Spleen (tissue), 11 donors: ENCODE measurements around the gene ZNF607. TPM values are rescaled to one million over a fixed set of nuclear protein-coding genes. Genes with fewer than 3 reads are reported as not detected.
"Not testable (repeated sequence)": the region's sequence is repeated elsewhere in the genome, so short reads cannot be mapped to it uniquely, and the experiment has no call there.

Source experiments
- DNase-seq: peaks from one replicate; pipeline ENCODE4 v3.0.0-alpha.2; 2020
- H3K27ac ChIP-seq, 8 donors: fragments of 200-600 bp; sonication (generic) in 7 of 8; 1 replicate in 4 of 8; 2 replicates in 4 of 8; pipeline versions ENCODE4 v1.5.0 to v1.8.0; 2016 to 2021; ENCODE audit warnings: inconsistent platforms in 4 of 8, mild to moderate bottlenecking in 4 of 8, moderate library complexity in 1 of 8
- H3K27me3 ChIP-seq, 7 donors: fragments of 200-600 bp; sonication (generic) in 6 of 7; replicated peaks in 1 of 7; 1 replicate in 4 of 7; 2 replicates in 3 of 7; pipeline versions ENCODE4 v1.5.0 to v1.8.0; 2016 to 2021; ENCODE audit warnings: inconsistent platforms in 3 of 7, mild to moderate bottlenecking in 1 of 7
- H3K36me3 ChIP-seq, 6 donors: fragments of 200-600 bp; sonication (generic) in 5 of 6; 1 replicate in 4 of 6; 2 replicates in 2 of 6; pipeline versions ENCODE4 v1.5.0 to v1.8.0; 2016 to 2021; ENCODE audit warnings: inconsistent platforms in 2 of 6
- H3K4me1 ChIP-seq, 6 donors: fragments of 200-600 bp; sonication (generic) in 5 of 6; 1 replicate in 3 of 6; 2 replicates in 3 of 6; pipeline versions ENCODE4 v1.5.0 to v1.8.0; 2016 to 2021; ENCODE audit warnings: inconsistent platforms in 3 of 6
- H3K4me3 ChIP-seq, 8 donors: fragments of 200-600 bp; sonication (generic) in 7 of 8; 1 replicate in 4 of 8; 2 replicates in 4 of 8; pipeline versions ENCODE4 v1.5.0 to v1.8.0; 2016 to 2021; ENCODE audit warnings: inconsistent platforms in 4 of 8, mild to moderate bottlenecking in 4 of 8, moderate library complexity in 2 of 8
- H3K9me3 ChIP-seq, 8 donors: fragments of 200-600 bp; sonication (generic) in 7 of 8; 1 replicate in 4 of 8; 2 replicates in 4 of 8; pipeline versions ENCODE4 v1.5.0 to v1.8.0; 2016 to 2021; ENCODE audit warnings: inconsistent platforms in 4 of 8
- CTCF ChIP-seq, 11 experiments: fragments of 200-600 bp in 7 of 11; fragments of 450-650 bp in 4 of 11; sonication (generic) in 4 of 11; IDR thresholded peaks in 8 of 11; conservative IDR thresholded peaks in 3 of 11; 1 replicate in 7 of 11; 2 replicates in 4 of 11; pipeline versions ENCODE4 v1.4.0 to v1.8.0; 2016 to 2021; ENCODE audit warnings: antibody characterized with exemption in 11 of 11, inconsistent platforms in 4 of 11, mild to moderate bottlenecking in 1 of 11
- POLR2A ChIP-seq, 3 donors: fragments of 450-650 bp; IDR thresholded peaks; one replicate each; pipeline ENCODE4 v1.5.1; 2017; ENCODE audit warnings: antibody characterized with exemption in 3 of 3, mild to moderate bottlenecking in 1 of 3
- POLR2AphosphoS5 ChIP-seq, 3 donors: sonication (generic); formaldehyde crosslinking; IDR thresholded peaks; one replicate each; pipeline ENCODE4 v1.5.1; 2017; ENCODE audit warnings: antibody characterized with exemption in 3 of 3
- WGBS, 5 donors: extraction: QIAGEN DNeasy Blood & Tissue Kit in 3 of 5; methylation state at CpG; one replicate each; pipeline versions ENCODE4 v1.1.5 to v1.1.7; 2013 to 2018; 5-methylcytosine and 5-hydroxymethylcytosine counted together
- intact Hi-C: fragments of 100-400 bp; cut with DNase I; formaldehyde crosslinking; loops from one replicate; pipeline ENCODE4 v1.15.0; 2023; ENCODE audit warnings: low total_unique reads
- polyA plus RNA-seq, 3 donors: library from polyadenylated mRNA; stranded (reverse); fragments of 200-250 nt; gene quantifications; one replicate each; pipeline ENCODE4 v1.2.1, GENCODE V29; 2013
- total RNA-seq, 7 donors: library from RNA; depleted of rRNA in 3 of 7; stranded (reverse); fragments of >200 nt in 3 of 7; fragmentation: NEBNext Ultra II Directional in 4 of 7; extraction: Animal tissue kit (Norgen Biotek cat#: 25700) in 4 of 7; gene quantifications; one replicate each; pipeline versions ENCODE4 v1.1.0 to v1.2.1, GENCODE V29; 2016 to 2021
- donor health status: healthy with polysubstance abuse.
- donor health status: DM: no; HTN: no; CAD: no; lungs with moderate emphysema.
- donor health status: DM: no; HTN: no; CAD: no.
- donor health status: Bipolar disorder and iron deficiency.
- donor health status: healthy.
- donor health status: DM: no; HTN: no; CAD: no.
- donor health status: DM: yes; HTN: yes; CAD: no.

Gene ZNF607
- total and polyA plus RNA-seq, 10 donors: 2.7 to 10.3 (median 5.9) TPM

GRCh38 chr19:37692956-37693620 is 26.5 kb downstream of the ZNF607 start:
- no peak for DNase-seq
- intact Hi-C loops: no loop called here

GRCh38 chr19:37691881-37692504 is 27.6 kb downstream of the ZNF607 start:
- peak; percentile 95 for DNase-seq
- intact Hi-C loops: no loop called here

More at GRCh38 chr19:37692956-37693620, 26.5 kb downstream of the ZNF607 start:
- Histone ChIP-seq H3K27ac (no peak overlapping the region), H3K36me3 (peaks cover 0 to 25% (median 8%) of the 10 kb centered on the region in 6 donors), H3K27me3 (no peaks in the 10 kb centered on the region), H3K9me3 (peaks cover 0 to 64% (median 40%) of the 10 kb centered on the region in 8 donors), H3K4me1 (peaks cover 4 to 30% (median 18%) of the 10 kb centered on the region in 6 donors), H3K4me3 (peak overlapping the region in 1 of 8 donors; percentile 77)
- no peak for TF ChIP-seq POLR2AphosphoS5 (IDR thresholded peaks at IDR 0.05)
- no peak for TF ChIP-seq CTCF (IDR thresholded peaks at IDR 0.05 in 8 of 11, conservative IDR thresholded peaks at IDR 0.05 in 3 of 11)
- no peak for TF ChIP-seq POLR2A (IDR thresholded peaks at IDR 0.05)
- 58 to 75% (median 63%) methylated on average over 11 of the region's 11 CpGs for WGBS, 5 donors

GRCh38 chr19:37683520-37683919 is 36.0 kb downstream of the ZNF607 start:
- intact Hi-C loops: no loop called here
- peaks cover 0 to 81% (median 3%) of the 10 kb centered on the region in 6 donors for H3K36me3 ChIP-seq
- no peak overlapping the region for H3K27ac ChIP-seq
- no peak overlapping the region for H3K4me3 ChIP-seq
- WGBS, 5 donors: 90 to 94% (median 93%) methylated on average over 3 of the region's 3 CpGs
- H3K4me1 ChIP-seq: no peaks in the 10 kb centered on the region
- peaks cover 9 to 94% (median 85%) of the 10 kb centered on the region in 8 donors for H3K9me3 ChIP-seq
- TF ChIP-seq POLR2A (IDR thresholded peaks at IDR 0.05) (no peak), CTCF (IDR thresholded peaks at IDR 0.05 in 8 of 11, conservative IDR thresholded peaks at IDR 0.05 in 3 of 11) (no peak), POLR2AphosphoS5 (IDR thresholded peaks at IDR 0.05) (no peak)
- no peak for DNase-seq
- no peaks in the 10 kb centered on the region for H3K27me3 ChIP-seq

More at GRCh38 chr19:37691881-37692504, 27.6 kb downstream of the ZNF607 start:
- Histone ChIP-seq H3K4me3 (peak overlapping the region; percentile 45 to 77 (median 52)), H3K27ac (peak overlapping the region; percentile 73 to 90 (median 80)), H3K9me3 (peaks cover 0 to 57% (median 33%) of the 10 kb centered on the region in 8 donors), H3K4me1 (peaks cover 4 to 30% (median 18%) of the 10 kb centered on the region in 6 donors), H3K27me3 (no peaks in the 10 kb centered on the region), H3K36me3 (peaks cover 0 to 15% (median 6%) of the 10 kb centered on the region in 6 donors)
- peak in 2 of 11 experiments; percentile 9 to 26 for TF ChIP-seq CTCF (IDR thresholded peaks at IDR 0.05 in 8 of 11, conservative IDR thresholded peaks at IDR 0.05 in 3 of 11)
- peak in 1 of 3 donors; percentile 39 for TF ChIP-seq POLR2A (IDR thresholded peaks at IDR 0.05)
- TF ChIP-seq POLR2AphosphoS5 (IDR thresholded peaks at IDR 0.05): peak; percentile 89 to 92 (median 92)
- 0 to 2% (median 1%) methylated on average over 29 to 48 of the region's 48 CpGs for WGBS, 5 donors

DNA sequence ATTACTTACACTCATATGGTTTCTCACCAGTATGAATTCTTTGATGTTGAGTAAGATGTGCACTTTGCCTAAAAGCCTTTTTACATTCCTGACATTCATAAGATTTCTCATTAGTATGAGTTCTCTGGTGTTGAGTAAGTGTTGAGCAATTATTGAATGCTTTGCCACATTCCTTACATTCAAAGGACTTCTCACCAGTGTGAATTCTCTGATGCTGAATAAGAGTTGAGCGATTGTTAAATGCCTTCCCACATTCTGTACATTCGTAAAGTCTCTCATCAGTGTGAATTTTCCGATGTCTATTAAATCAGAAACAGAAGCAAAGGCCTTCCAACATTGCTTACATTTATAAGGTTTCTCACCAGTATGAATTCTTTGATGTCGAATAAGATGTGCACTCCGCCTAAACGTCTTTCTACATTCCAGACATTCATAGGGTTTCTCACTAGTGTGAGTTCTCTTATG is 50.1 kb downstream of the ZNF607 start:
- TF ChIP-seq POLR2AphosphoS5 (IDR thresholded peaks at IDR 0.05) (no peak), POLR2A (IDR thresholded peaks at IDR 0.05) (no peak), CTCF (IDR thresholded peaks at IDR 0.05 in 8 of 11, conservative IDR thresholded peaks at IDR 0.05 in 3 of 11) (no peak)
- intact Hi-C loops: no loop called here
- no peaks in the 10 kb centered on the region for H3K4me1 ChIP-seq

GRCh38 chr19:37657157-37657556 is 62.4 kb downstream of the ZNF607 start:
- 94 to 98% (median 95%) methylated on average over 8 of the region's 8 CpGs for WGBS, 5 donors

More for the DNA sequence above, 50.1 kb downstream of the ZNF607 start:
- no peak overlapping the region for H3K4me3 ChIP-seq
- no peak for DNase-seq
- no peaks in the 10 kb centered on the region for H3K27me3 ChIP-seq
- WGBS, 5 donors: 88 to 94% (median 92%) methylated on average over 6 of the region's 6 CpGs
- peaks cover 45 to 100% (median 100%) of the 10 kb centered on the region in 8 donors for H3K9me3 ChIP-seq
- H3K36me3 ChIP-seq: peaks cover 0 to 37% (median 0%) of the 10 kb centered on the region in 6 donors
- no peak overlapping the region for H3K27ac ChIP-seq

More at GRCh38 chr19:37657157-37657556, 62.4 kb downstream of the ZNF607 start:
- intact Hi-C loops, H3K4me3 ChIP-seq, H3K27me3 ChIP-seq, H3K36me3 ChIP-seq, H3K27ac ChIP-seq, DNase-seq: not testable (repeated sequence)
- Histone ChIP-seq H3K4me1 (peaks cover 10 to 42% (median 26%) of the 10 kb centered on the region in 6 donors), H3K9me3 (peaks cover 0 to 48% (median 18%) of the 10 kb centered on the region in 8 donors)
